Liver (tissue), 9 donors: ENCODE measurements around the gene EPM2A. TPM values are rescaled to one million over a fixed set of nuclear protein-coding genes. Genes with fewer than 3 reads are reported as not detected.

Source experiments
- DNase-seq: peaks from one replicate; pipeline ENCODE4 v3.0.0-alpha.2; 2017; ENCODE audit warnings: low spot score
- H3K27ac ChIP-seq, 2 donors: one replicate each; pipeline ENCODE4 v1.7.0; 2013; ENCODE audit warnings: inconsistent platforms in 2 of 2, low read length in 2 of 2, control low read depth in 1 of 2, low read depth in 1 of 2, mild to moderate bottlenecking in 1 of 2
- H3K27me3 ChIP-seq, 4 donors: one replicate each; pipeline versions ENCODE4 v1.6.1 to v1.7.0; 2013; ENCODE audit warnings: low read length in 3 of 4, inconsistent platforms in 1 of 4, mild to moderate bottlenecking in 1 of 4, moderate library complexity in 1 of 4; ENCODE audit not compliant: control insufficient read depth in 4 of 4, insufficient read depth in 4 of 4
- H3K36me3 ChIP-seq, 4 donors: one replicate each; pipeline versions ENCODE4 v1.6.1 to v1.7.0; 2013; ENCODE audit warnings: low read length in 3 of 4, mild to moderate bottlenecking in 3 of 4, low read depth in 1 of 4, moderate library complexity in 1 of 4; ENCODE audit not compliant: control insufficient read depth in 4 of 4, insufficient read depth in 3 of 4
- H3K4me1 ChIP-seq, 4 donors: one replicate each; pipeline versions ENCODE4 v1.6.1 to v1.7.0; 2013; ENCODE audit warnings: low read length in 3 of 4, mild to moderate bottlenecking in 3 of 4, moderate library complexity in 1 of 4; ENCODE audit not compliant: control insufficient read depth in 4 of 4, insufficient read depth in 4 of 4
- H3K4me3 ChIP-seq, 3 donors: one replicate each; pipeline versions ENCODE4 v1.6.1 to v1.7.0; 2013; ENCODE audit warnings: low read length in 3 of 3, control low read depth in 1 of 3, low read depth in 1 of 3, mild to moderate bottlenecking in 1 of 3
- H3K9ac ChIP-seq, 2 donors: one replicate each; pipeline ENCODE4 v1.7.0; 2013; ENCODE audit warnings: low read length in 2 of 2, mild to moderate bottlenecking in 2 of 2, moderate library complexity in 2 of 2, control low read depth in 1 of 2, low read depth in 1 of 2
- H3K9me3 ChIP-seq, 4 donors: one replicate each; pipeline versions ENCODE4 v1.6.1 to v1.7.0; 2013; ENCODE audit warnings: low read length in 3 of 4; ENCODE audit not compliant: control insufficient read depth in 4 of 4
- ATF3 ChIP-seq: IDR thresholded peaks from 2 replicates; pipeline ENCODE4 v1.6.1; 2016; ENCODE audit warnings: antibody characterized with exemption
- CTCF ChIP-seq: fragments of 150-350 bp; IDR thresholded peaks from 2 replicates; pipeline ENCODE4 v1.5.1; 2017; ENCODE audit warnings: improper control_type of control experiment, low read depth, low read length; ENCODE audit not compliant: missing input control
- EGR1 ChIP-seq, 2 donors: IDR thresholded peaks; 2 replicates each; pipeline ENCODE4 v1.6.1; 2016 to 2018; ENCODE audit warnings: antibody characterized with exemption in 2 of 2, low read depth in 2 of 2
- FOXA1 ChIP-seq: IDR thresholded peaks from 2 replicates; pipeline ENCODE4 v1.6.1; 2016; ENCODE audit warnings: antibody characterized with exemption
- FOXA2 ChIP-seq: IDR thresholded peaks from 2 replicates; pipeline ENCODE4 v1.6.1; 2016; ENCODE audit warnings: antibody characterized with exemption
- GABPA ChIP-seq, 2 donors: IDR thresholded peaks in 1 of 2; conservative IDR thresholded peaks in 1 of 2; 2 replicates each; pipeline ENCODE4 v1.6.1; 2016; ENCODE audit warnings: antibody characterized with exemption in 2 of 2, mild to moderate bottlenecking in 1 of 2, moderate library complexity in 1 of 2
- HNF4A ChIP-seq, 2 donors: conservative IDR thresholded peaks; 2 replicates each; pipeline ENCODE4 v1.6.1; 2016; ENCODE audit warnings: antibody characterized with exemption in 2 of 2, mild to moderate bottlenecking in 2 of 2
- HNF4G ChIP-seq: IDR thresholded peaks from 2 replicates; pipeline ENCODE4 v1.6.1; 2016; ENCODE audit warnings: antibody characterized with exemption
- MAX ChIP-seq: IDR thresholded peaks from 2 replicates; pipeline ENCODE4 v1.6.1; 2016; ENCODE audit warnings: antibody characterized with exemption
- NR2F2 ChIP-seq: IDR thresholded peaks from 2 replicates; pipeline ENCODE4 v1.6.1; 2016; ENCODE audit warnings: antibody characterized with exemption
- RAD21 ChIP-seq, 2 donors: IDR thresholded peaks; 2 replicates each; pipeline ENCODE4 v1.6.1; 2016; ENCODE audit warnings: antibody characterized with exemption in 2 of 2, mild to moderate bottlenecking in 2 of 2
- REST ChIP-seq: IDR thresholded peaks from 2 replicates; pipeline ENCODE4 v1.6.1; 2016; ENCODE audit warnings: antibody characterized with exemption, mild to moderate bottlenecking
- RXRA ChIP-seq, 2 donors: IDR thresholded peaks; 2 replicates each; pipeline ENCODE4 v1.6.1; 2017 to 2018; ENCODE audit warnings: antibody characterized with exemption in 2 of 2, mild to moderate bottlenecking in 1 of 2
- SP1 ChIP-seq: IDR thresholded peaks from 2 replicates; pipeline ENCODE4 v1.6.1; 2018; ENCODE audit warnings: antibody characterized with exemption, mild to moderate bottlenecking
- TAF1 ChIP-seq: conservative IDR thresholded peaks from 2 replicates; pipeline ENCODE4 v1.6.1; 2016; ENCODE audit warnings: antibody characterized with exemption, mild to moderate bottlenecking
- ZBTB33 ChIP-seq: IDR thresholded peaks from 2 replicates; pipeline ENCODE4 v1.6.1; 2016; ENCODE audit warnings: antibody characterized with exemption
- WGBS: extraction: QIAGEN DNeasy Blood & Tissue Kit; methylation state at CpG from one replicate; pipeline ENCODE4 v1.1.7; 2013; 5-methylcytosine and 5-hydroxymethylcytosine counted together
- polyA plus RNA-seq, 2 donors: library from polyadenylated mRNA; stranded (reverse) in 1 of 2; unstranded in 1 of 2; fragments of 200-250 nt in 1 of 2; fragments of >200 nt in 1 of 2; fragmentation: Nextera tagmentation in 1 of 2; extraction: Ambion mirVana in 1 of 2; gene quantifications; one replicate each; pipeline versions ENCODE4 v1.2.1 to v1.2.3, GENCODE V29; 2013 to 2015
- total RNA-seq, 2 donors: library from RNA; depleted of rRNA; stranded (reverse); fragments of >200 nt; gene quantifications; one replicate each; pipeline ENCODE4 v1.2.3, GENCODE V29; 2014
- donor health status: healthy.
- donor health status: healthy.
- donor health status: healthy.
- donor health status: healthy.
- donor health status: healthy.

The EPM2A gene
- total and polyA plus RNA-seq, 4 donors = 3.7 to 13.0 (median 5.1) TPM

- no peak overlapping the region for H3K4me3 ChIP-seq
- no peaks in the 10 kb centered on the region for H3K36me3 ChIP-seq
- TF ChIP-seq TAF1 (no peak), RAD21 (IDR thresholded peaks at IDR 0.05) (peak; percentile 86 to 90), HNF4G (no peak), ATF3 (no peak), HNF4A (conservative IDR thresholded peaks at IDR 0.05) (no peak), ZBTB33 (no peak), REST (no peak), NR2F2 (no peak), CTCF (peak; percentile 84), FOXA1 (no peak), RXRA (IDR thresholded peaks at IDR 0.05) (peak; percentile 48 to 55)
- H3K27ac ChIP-seq = no peak overlapping the region
- DNase-seq = peak; percentile 90
- 45% methylated on average over 11 of the region's 11 CpGs for WGBS
- no peaks in the 10 kb centered on the region for H3K27me3 ChIP-seq
- H3K9ac ChIP-seq = no peak overlapping the region
- H3K4me1 ChIP-seq = no peaks in the 10 kb centered on the region
- H3K9me3 ChIP-seq = no peaks in the 10 kb centered on the region
Observed at GRCh38 chr6:145633981-145634627, 101.2 kb downstream of the EPM2A start.

GRCh38 chr6:145632971-145633370, 102.3 kb downstream of the EPM2A start:
- WGBS = 95% methylated on average over 6 of the region's 6 CpGs
- Histone ChIP-seq H3K27me3 (no peaks in the 10 kb centered on the region), H3K4me1 (no peaks in the 10 kb centered on the region), H3K9ac (no peak overlapping the region), H3K36me3 (no peaks in the 10 kb centered on the region), H3K4me3 (no peak overlapping the region), H3K27ac (no peak overlapping the region), H3K9me3 (no peaks in the 10 kb centered on the region)
- no peak for DNase-seq
- no peak for TF ChIP-seq HNF4G
- no peak for TF ChIP-seq EGR1 (IDR thresholded peaks at IDR 0.05; ENCODE audit: low read depth in 2 of 2)
- no peak for TF ChIP-seq ATF3
- no peak for TF ChIP-seq FOXA2
- TF ChIP-seq GABPA (IDR thresholded peaks at IDR 0.05 in 1 of 2, conservative IDR thresholded peaks at IDR 0.05 in 1 of 2) = no peak
- no peak for TF ChIP-seq SP1
- no peak for TF ChIP-seq MAX
- TF ChIP-seq REST = no peak
